GM18907 (cell line): ENCODE results near the gene KIF23.

Experiments
- ATAC-seq: cut with Tn5 transposase; IDR thresholded peaks from one replicate; pipeline ENCODE4 v1.9.1; 2021; ENCODE audit warnings: mild to moderate bottlenecking, moderate library complexity; ENCODE audit not compliant: unreplicated experiment

Gene KIF23

GRCh38 chr15:69486481-69487110 is 72.4 kb downstream of the KIF23 start:
- no peak for ATAC-seq

GRCh38 chr15:69489073-69489571 is 75.0 kb downstream of the KIF23 start:
- ATAC-seq: no peak

GRCh38 chr15:69490356-69491037 is 76.3 kb downstream of the KIF23 start:
- ATAC-seq: no peak

- no peak for ATAC-seq
Observed at GRCh38 chr15:69491038-69491505, 76.9 kb downstream of the KIF23 start.

GRCh38 chr15:69493406-69493805 is 79.3 kb downstream of the KIF23 start:
- ATAC-seq: no peak

- no peak for ATAC-seq
Observed at GRCh38 chr15:69496001-69496400, 81.9 kb downstream of the KIF23 start.

- no peak for ATAC-seq
Observed at GRCh38 chr15:69497076-69497475, 82.9 kb downstream of the KIF23 start.

GRCh38 chr15:69497667-69498066 is 83.5 kb downstream of the KIF23 start:
- no peak for ATAC-seq
